M059J (cell line): Measurements from ENCODE around the gene APOA1. TPM values are rescaled to one million over a fixed set of nuclear protein-coding genes. Genes with fewer than 3 reads are reported as not detected.
"Not testable (repeated sequence)": the region's sequence is repeated elsewhere in the genome, so short reads cannot be mapped to it uniquely, and the experiment has no call there.

Source experiments
- DNase-seq: peaks from one replicate; pipeline ENCODE4 v3.0.0-alpha.2; 2012; ENCODE audit warnings: low read depth
- total RNA-seq: library from RNA; depleted of rRNA; stranded (reverse); fragments of >200 nt; shearing (Covaris generic); gene quantifications from 2 replicates; pipeline ENCODE4 v1.2.3, GENCODE V29; 2014

APOA1 gene
- total RNA-seq, 1 experiment from 2014 or later: not detected

- no peak for DNase-seq
These were observed 23.5 kb downstream of the APOA1 start for GRCh38 chr11:116813781-116814471.

DNA sequence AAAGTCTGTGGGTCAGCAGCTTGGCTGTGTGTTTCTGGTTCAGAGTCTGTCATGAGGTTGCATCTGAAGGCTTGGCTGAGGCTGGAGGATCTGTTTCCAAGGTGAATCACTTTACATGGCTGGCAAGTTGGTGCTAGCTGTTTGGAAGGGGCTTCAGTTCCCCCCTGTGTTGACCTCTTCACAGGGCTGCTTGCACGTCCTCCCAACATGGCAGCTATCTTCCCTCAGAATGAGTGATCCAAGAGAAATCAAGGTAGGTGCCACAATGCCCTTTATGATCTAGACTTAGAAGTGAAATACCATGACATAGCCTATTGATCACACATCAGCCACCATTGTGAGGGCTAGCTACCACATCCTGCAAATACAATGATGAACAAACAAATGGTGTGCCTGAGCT, 24.3 kb downstream of the APOA1 start:
- DNase-seq: no peak

- no peak for DNase-seq
These were observed 25.3 kb downstream of the APOA1 start for GRCh38 chr11:116812109-116812508.

DNA sequence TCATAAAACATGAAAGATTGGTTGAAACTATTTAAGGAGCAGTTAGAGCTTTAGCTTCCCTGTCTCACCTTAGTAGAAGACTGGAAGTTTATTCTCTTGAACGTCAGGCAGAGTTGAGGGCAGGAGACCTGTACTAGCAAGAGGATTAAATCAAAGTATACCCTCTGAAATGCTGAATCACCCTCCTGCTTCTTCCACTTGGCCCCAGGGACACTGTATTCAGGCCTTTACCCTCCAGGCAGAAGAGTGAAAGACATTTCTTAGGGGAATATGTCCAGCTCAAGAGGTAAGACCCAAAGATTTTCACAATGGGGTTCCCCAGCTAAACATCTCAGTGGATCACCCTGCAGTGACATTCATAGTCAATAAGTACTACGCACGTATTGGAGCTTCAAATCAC, 26.2 kb downstream of the APOA1 start:
- DNase-seq: no peak

DNA sequence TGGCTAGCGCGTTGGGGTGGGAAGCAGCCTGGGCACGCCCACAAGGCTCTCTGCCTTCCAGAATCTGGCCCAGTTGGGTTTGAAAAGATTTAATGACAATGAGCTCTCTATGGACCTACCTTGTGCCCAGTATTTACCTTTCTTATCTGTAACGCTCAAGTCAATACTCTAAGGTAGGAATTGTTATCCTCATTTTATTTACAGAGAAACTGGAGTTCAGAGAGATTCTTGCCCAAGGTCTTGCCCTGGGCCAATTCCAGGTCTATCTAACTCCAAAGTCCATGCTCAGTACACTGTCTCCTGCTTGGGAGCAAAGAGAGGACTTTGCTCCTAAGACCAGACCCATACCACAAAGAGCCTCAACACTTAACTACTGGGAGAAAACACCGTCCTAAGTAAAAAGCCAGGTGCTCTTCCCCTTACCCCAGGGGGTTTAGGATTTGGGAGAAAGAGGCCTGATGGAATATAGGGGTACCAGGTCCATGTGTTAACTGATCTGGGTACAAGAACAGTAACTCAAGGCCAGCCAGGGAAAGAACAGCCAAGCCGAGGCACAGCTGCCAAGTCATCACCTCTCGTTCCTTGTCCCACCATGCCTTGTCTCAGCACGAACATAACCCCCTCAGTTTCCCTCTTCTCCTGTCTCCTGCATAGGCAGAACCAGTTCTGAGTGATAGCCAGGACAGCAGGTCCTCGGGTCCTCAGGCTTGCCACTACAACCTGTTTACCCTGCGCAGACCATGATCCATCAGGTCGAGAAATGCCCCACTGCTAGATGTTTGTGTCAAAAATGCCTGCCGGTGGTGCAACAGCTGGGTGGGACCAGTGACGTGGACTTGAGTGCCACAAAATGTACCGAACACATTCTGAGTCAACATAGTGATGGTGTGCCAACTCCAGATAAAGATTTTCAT, 28.9 kb downstream of the APOA1 start:
- DNase-seq: peak; percentile 45

DNA sequence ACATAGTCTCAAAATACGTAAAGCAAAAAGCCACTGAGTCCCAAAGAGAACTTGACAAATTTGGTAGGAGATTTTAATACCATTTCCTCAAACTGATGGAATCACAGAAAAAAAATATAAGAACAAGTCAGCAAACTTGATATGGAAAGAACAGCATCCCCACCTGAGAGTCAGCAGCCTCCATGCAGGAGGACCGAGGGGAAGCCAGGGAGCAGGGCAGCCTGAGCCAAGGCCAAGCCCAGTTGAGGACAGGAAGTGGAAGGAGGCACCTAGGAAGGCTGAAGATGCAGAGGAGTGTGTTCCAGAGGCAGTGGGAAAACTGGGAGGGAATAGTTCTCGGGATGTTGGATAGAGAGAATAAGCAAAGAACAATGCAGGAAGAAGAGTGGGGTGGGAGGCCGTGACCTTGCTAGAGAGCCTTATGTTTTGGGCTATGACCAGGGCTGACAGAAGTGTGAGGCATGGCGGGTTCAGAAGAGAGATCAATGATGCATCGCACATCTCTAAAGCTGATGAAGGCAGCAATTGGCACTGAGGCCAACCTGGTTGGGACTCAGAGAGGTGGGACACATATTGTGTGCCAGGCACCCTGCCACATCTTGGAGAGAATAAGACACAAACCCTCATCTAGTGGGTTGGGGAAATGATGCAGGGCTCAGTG, 29.7 kb downstream of the APOA1 start:
- no peak for DNase-seq

DNA sequence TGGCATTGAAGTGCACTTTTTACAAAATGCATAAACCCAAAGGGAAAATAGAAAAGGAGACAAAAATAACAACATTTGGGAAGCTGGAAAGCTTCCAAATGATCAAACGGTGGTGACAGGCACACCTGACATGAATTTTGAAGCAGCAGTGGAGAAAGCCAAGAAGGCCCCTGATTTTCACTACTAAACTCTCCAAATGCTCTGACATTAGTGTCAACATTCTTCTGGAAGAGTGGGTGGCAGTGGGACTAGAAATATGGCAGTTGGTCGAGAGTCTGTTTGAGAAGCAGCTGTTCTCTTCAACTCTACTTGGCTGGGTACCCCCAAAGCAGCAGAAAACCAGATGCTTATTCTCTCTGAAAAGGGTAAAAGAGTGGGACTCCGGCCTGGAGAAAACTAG, 33.4 kb downstream of the APOA1 start:
- no peak for DNase-seq

DNA sequence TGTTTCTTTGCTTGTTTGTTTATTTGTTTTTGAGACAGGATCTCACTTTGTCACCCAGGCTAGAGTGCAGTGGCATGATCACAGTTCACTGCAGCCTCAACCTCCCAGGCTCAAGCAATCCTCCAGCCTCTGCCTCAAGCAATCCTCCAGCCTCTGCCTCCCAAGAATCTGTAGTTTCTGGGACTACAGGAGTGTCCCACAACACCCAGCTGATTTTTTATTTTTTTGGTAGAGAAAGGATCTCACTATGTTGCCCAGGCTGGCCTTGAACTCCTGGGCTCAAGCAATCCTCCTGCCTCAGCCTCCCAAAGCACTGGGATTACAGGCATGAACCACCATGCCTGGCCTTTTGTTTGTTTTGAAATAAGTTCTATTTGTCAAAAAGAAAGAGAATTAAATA, 35.8 kb downstream of the APOA1 start:
- not testable (repeated sequence) for DNase-seq

GRCh38 chr11:116800610-116801009, 36.8 kb downstream of the APOA1 start:
- no peak for DNase-seq

DNA sequence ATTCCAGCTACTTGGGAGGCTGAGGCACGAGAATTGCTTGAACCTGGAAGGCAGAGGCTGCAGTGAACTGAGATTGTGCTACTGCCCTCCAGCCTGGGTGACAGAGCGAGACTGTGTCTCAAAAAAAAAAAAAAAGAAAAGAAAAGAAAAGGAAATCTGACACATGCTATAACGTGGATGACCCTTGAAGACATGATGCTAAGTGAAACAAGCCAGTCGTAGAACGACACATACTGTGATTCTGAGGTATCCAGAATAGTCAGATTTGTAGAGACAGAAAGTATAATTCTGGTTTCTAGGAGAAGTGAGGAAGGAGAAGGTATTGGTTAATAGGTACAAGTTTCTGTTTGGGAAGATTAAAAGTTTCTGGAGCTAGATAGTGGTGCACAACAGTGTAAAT, 39.1 kb downstream of the APOA1 start:
- no peak for DNase-seq

DNA sequence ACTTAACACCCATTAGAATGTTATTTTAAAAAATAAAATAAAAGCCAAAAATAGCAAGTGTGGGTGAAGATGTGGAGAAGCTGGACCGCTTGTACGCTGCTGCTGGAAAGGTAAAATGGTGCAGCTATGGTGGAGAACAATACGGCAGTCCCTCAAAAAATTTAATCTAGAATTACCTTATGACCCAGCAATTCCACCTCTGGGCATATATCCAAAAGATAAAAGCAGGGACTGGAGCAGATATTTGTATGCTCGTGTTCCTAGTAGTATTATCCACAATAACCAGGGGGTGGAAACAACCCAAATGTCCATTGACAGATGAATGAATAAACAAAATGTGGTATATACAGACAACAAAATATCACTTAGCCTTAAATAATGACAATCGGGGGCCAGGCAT, 39.6 kb downstream of the APOA1 start:
- DNase-seq: no peak

GRCh38 chr11:116796548-116796947, 40.9 kb downstream of the APOA1 start:
- no peak for DNase-seq

DNA sequence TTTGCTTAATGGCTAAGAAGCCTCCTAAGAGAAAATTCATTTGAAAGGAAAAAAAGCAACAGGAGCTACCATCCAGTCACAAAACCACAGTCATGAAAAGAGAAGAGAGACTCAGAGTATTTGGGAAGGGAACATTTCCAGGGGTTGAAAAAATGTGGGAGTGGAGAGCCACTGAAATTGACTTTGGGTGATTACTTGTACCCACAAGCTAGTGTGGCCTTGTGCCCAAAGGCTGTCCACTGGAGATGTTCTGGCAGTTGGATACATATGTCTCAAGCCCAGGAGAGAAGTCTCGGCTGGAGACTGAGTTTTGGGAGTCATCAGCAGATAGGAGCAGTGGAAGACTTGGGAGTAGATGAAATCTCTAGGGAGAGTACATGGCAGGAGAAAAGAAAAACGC, 42.6 kb downstream of the APOA1 start:
- DNase-seq: no peak

DNA sequence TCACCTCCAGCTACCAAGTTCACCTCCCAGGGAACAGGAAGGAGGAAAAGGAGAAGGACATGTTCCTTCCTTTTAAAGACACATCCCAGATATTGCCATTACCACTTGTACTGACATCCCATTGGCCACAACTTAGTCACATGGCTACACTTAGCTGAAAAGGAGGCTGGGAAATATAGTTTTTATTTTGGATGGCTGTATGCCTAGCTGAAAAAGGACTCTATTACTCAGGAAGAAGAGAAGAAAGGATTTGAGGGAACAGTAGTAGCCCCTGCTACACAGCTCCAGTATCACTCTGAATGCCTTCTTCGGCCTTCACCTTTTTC, 43.7 kb downstream of the APOA1 start:
- DNase-seq: peak; percentile 25

DNA sequence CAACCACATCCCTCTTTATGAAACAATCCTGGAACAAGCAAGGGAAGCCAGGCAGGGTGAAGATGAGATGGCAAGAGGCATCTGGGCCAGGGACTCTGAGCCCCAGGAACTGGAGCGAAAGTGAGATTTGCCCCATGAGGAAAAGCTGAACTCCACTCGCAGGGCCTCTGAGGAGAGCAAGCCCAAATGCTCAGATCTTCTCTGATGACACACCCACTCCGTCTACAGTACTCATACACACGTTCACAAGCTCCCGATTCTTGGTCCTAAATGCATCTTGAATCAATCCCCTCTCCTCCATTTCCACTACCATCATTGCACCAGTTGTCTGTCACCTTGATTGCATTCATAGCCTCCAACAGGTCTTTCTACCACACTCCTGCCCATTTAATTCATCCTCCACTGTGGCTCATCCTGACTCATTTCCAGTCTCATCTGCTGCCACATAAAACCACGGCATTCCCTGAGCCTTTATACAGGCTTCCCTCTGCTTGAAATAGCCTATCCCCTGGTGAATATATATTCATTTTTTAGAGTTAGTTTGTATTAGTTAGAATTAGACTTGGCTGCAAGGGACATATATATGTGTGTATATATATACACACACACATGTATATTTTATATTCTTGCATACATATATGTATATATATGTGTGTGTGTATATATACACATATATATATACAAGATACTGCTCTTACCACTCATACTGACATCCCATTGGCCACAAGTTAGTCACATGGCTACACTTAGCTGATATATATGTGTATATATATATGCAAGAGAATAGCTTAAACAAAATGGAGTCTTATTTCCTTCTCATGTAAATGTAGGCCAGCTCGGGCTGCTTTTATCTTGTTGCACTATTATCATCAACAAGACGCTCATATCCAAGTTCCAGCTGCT, 44.3 kb downstream of the APOA1 start:
- DNase-seq: peak; percentile 85

DNA sequence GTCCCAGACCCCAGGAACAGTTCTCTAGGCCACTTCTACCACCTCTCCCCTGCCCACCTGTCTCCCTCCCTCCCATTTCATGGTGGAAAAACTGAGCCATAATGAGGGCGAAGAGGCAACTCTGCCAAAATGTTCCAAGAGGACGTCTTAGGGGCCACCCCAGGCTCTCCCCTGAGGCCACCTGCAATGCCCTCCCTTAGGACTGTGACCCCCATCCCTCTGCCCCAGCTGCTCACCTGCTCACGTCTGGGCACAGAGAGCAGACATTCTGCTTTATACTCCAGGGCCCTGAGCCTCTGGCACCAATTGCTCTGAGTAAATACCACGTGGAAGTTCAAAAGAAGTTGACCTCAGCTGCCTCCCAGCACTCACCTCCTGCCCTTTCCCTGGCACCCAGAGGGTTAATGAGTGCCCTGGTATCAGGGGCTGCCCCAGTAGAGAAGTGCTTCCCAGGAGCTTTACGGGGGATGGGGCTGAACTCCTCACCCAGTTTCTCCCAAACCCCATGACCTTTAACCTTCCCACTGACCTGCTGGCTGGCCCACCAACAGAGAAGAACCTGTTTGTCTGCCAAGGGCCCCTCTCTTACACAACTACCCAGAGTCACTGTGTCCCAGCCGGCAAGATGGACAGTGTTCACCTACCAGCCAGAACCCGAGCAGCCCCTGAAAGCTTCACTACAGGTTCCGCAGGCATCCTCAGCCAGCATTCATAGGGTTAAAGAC, 45.1 kb downstream of the APOA1 start:
- DNase-seq: no peak

DNA sequence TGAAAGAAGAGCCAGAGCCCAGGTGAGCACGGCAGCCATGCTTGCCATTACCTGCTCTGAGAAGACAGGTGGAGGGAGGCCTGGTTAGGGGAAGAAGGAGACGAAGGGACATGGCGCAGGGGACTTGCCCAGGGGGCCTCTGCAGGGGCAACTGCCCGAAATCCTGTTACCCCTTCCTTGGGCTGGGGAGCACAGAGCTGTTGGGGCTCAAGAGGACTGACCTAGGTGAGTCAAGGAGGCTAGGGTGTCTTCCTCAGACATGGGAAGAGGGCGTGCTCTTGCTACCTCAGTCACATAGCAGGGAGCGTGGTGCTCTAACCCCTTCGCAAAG, 45.6 kb downstream of the APOA1 start, which contains the start of gene APOA5:
TSS of gene APOA5 (minus strand) at position 67 of the 331 bp plus-strand sequence. CDS start at position 48, 19 bp downstream.
- DNase-seq: no peak

GRCh38 chr11:116791002-116791812, 46.2 kb downstream of the APOA1 start:
- DNase-seq: peak; percentile 41

DNA sequence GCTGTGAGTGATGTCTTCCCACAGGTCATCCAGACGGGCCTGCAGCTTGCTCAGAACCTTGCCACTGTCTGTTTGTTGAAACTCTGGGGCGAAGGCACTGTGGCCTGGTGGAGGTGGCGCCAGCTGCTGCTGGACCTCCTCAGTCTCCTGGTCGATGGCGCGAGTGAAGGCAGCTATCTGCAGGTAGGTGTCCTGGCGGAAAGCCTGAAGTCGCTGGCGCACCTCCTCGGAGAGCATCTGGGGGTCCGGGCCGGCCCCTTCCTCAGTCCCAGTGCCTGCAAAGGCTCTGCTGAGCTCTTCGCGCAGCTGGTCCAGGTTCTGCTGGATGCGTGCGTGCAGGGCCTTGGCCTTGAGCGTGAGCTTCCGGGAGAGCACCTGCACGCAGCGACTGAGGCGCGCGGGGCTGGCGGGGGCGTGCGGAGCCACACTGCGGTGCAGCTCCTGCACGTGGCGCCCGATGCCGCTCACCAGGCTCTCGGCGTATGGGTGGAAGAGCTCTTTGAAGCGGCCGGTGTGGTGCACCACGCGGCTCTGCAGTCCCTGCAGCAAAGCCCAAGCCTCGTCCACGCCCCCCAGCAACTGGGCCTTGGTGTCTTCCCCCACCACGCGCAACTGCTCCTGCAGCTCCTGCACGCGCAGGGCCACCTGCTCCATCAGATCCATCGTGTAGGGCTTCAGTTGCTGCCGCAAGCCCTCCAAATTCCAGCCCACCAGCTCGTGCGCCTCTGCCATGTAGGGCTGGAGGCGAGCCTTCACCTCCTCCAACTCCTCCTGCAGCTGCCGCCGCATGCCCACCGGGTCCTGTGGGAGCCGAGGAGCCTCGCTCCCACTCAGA, 47.0 kb downstream of the APOA1 start:
- DNase-seq: no peak
